Left forelimb (tissue), 1 donor: ENCODE results near the gene AGPAT2.

Source experiments
- DNase-seq: peaks from one replicate; pipeline ENCODE4 v3.0.0-alpha.2; 2018; ENCODE audit warnings: low spot score

AGPAT2 gene

DNA sequence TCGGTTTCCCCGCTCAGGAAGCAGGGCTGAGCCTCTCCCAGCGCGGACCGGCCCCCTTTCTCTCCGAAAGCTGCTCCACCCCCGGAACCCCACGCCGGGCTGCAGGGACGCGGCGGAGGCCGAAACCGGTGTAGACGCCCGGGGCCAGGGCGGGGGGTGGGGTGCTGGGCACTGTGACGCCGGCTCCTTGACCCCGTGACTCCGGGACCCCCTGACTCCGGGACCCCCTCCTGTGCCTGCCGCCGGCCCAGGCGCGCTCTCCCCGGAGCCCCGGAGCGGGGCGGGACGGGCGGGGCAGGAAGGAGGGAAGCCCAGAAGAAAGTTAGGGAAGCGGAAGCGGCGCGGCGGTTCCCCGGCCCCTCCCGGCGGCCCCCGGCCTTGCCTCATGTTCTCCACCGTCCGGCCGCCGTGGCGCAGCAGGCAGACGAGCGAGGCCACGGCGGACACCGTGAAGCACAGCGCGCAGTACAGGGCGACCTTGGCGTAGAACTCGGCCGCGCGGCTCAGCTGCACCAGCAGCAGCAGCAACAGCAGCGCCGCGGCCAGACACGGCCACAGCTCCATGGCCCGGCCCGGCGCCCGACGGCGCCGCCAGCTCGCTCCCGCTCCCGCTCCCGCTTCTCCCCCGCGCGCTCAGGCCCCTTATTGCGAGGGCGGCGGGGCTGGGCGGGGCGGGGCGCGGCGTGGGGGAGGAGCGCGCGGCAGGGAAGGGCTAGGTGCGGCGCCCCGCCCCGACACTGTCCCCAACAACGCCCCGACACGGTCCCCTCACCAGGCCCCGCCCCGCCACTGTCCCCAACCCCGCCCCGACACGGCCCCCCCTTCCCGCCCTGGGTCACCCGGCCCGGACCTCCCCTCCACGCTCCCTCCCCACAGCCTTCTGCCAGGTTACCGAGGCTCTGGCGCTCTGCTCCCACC, at the start of gene AGPAT2:
Gene AGPAT2, minus strand, starts transcription at position 664 of the 918 bp plus-strand sequence. Its CDS starts 100 bp downstream, at position 564.
- DNase-seq = no peak

DNA sequence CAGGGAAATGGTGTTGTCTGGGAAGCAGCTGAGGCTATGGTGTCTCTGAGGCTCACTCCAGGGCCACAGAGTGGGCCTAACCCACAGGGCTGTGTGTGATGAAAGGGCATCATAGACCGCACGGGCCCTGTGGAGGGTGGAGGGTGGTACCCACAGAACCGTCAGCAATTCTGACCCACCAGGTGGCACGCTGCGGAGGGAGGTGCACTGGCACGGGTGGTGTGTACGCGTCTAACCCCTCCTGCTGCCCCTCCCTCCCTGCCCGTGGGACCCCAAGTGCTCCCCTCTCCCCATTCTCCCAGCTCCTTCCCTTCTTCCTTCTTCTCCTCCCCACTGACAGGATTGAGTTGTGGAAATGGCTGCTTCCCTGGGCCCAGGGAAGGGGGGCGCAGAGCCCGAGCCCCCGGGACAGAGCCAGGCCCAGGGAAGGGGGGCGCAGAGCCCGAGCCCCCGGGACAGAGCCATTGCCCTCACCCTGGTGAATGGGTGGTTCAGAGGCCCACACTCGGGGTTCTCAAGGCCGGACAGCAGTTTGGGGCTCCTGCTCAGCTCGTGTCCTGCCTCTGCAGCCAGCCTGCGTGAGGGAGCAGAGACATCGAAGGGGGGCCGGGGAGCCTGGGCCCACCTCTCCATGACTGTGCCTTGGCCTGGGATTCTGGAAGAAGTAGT, 48.7 kb upstream of the AGPAT2 start:
- no peak for DNase-seq

DNA sequence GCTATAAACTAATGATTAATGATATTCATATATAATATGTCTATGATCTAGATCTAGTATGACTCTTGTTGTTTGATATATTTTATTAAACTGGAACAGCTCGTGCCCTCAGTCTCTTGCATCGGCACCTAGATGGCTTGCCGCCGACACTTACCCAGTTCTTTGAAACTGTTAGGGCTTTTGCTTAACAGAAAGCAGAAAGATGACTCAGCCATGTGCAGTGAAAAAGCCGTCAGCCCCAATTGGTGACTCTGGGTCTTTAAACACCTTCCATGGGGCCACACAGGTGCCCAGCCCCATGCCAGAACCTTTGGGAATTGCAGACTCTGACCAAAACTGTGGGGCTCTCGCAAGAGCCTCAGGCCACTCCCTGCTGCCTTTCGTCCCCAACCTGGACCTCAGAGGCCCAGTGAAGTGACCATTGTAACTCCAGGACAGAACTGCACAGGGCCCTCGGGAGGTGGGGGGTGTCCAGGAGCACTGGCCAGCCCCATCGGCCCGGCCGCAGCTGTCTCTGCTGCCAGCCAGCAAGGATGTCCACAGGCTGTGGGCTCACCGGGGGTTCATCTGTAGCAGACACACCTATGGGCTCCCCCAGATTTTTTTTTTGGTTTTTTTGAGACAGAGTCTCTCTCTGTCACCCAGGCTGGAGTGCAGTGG, 47.7 kb upstream of the AGPAT2 start:
- DNase-seq = no peak

- DNase-seq = no peak
Observed at GRCh38 chr9:136733611-136734010, 46.4 kb upstream of the AGPAT2 start.

DNA sequence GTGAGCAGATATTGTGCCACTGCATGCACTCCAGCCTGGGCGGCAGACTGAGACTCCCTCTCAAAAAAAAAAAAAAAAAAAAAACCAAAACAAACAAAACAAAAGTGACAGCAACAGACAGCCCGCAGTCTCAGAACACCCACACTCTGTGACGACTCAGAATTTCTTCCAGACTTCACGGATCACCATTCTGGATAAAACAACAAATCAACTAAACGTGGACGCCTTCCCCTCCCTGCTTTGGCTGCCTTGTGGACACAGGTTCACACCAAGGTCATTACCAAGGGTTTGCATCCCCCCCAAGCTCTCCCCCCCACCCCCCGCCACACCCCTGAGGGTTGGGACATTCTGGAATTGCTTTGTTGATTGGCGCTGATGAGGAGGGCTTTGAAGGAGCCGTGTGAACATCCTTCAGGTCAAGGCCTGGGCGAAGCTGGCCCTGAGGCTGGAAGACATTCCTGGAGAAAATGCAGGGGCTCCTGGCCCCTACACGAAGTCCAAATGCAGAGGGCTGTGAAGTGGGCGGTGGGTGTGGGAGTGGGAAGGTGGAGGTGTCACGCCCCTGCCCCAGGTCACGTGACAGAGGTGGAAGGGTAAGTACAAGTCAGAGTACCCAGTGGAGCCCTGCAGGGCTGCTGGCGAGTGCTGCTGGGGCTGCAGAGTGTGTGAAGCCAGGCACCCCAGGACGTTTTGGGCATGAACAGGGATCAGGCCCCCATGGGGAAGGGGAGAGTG, 45.4 kb upstream of the AGPAT2 start:
- no peak for DNase-seq

GRCh38 chr9:136729926-136730325, 42.7 kb upstream of the AGPAT2 start:
- DNase-seq = no peak

DNA sequence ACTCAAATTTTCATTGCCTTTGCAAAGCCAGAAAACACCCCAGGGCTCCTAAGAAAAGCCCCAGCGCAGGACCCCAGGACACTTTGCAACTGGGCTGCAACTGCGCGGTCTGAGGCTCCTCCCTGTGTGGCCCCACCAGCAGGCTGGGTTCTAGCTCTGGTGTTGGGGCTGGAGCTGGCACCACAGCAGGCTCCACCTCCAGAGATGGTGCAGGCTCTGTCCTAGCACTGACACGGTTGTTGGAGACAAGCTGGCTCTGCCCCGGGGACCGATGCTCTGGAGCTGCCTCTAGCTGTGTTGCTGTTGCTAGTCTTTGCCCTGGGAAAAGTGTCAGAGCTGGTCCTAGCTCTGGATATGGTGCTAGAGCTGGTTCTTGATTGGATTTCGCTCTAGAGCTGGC, 41.9 kb upstream of the AGPAT2 start:
- no peak for DNase-seq

GRCh38 chr9:136728548-136729123, 41.4 kb upstream of the AGPAT2 start:
- DNase-seq = no peak

DNA sequence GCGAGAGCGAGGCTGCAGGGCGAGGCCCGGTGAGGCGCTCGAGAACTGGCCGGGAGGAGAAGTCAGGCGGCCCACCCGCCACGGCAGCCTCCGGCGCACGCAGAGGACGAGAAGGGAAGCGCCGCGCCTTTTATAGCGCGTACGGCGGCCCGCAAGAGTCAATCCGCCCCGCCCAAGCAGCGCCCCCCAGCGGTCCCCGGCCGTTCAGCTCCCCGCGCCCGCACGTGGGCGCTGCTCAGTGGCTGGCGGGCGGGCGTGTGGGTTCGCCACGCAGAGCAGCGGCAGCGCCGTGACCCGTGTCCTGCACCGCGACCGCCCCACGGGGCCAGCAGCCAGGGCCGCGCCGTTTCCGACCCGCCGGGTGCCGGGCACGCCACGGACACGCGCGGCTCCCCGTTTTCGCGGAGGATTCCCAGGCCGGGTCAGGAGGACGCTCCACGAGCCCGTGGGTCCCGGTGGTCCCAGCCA, 40.9 kb upstream of the AGPAT2 start:
- DNase-seq = peak; percentile 95

DNA sequence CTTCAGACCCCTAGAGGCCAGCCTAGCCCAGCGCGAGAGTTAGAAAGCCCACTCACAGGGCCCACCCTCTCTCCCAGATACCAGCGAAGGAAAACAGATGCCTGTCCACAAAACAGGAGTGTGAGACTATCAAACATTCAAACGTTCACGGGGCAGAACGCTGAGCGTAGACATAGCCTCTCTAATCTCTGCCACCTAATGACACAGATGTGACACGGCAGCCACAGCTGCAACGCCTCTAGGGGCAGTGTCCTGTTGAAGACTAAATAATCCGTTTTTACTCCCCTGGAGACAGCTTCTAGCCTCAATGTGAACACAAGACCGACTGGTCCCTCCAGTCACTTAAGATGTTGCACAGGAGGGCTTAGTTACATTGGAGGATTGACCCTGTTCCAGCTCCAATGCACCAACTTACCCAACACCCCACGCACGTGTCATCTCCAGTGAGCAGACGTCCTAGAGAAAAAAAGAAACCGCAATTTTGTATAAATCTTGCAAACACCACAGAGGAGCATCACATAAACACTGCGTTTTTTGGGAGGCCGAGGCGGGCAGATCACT, 39.5 kb upstream of the AGPAT2 start:
- DNase-seq = no peak

DNA sequence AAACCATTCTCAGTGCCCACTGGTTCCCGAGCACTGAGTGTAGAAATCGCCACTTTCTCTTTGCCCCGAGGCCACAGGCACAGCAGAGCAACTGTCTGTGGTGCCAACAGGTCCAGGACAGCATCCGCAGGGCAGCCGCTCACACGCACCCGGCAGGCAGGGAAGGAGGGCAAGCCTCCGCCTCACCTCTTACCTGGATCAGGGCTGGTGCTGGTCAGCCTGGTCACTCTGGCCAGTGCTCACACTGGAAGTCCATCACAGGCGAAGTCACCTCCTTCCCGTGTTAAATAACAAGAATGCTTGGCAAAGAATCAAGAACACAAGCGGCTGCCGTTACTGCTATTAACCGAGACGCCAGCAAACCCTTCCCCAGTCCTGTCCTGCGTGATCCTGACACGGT, 38.9 kb upstream of the AGPAT2 start:
- no peak for DNase-seq

DNA sequence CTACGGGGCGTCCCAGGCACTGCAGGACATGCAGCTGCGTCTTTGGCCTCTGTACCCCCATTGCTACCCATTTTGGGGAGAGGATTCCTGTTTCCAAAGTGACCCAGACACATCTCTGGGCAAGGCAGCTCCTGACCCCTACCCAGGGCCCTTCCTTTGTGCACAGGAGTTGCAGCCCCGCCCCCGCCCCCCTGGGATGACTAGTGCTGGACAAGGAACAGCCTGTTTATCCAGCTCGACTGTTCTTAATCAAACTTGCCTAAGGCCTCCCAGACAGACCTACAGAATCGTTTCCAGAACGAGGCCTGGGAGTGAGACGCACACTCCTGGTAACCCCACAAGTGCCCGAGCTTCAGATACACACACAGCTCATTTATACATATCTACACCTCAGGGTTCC, 38.4 kb upstream of the AGPAT2 start:
- no peak for DNase-seq

DNA sequence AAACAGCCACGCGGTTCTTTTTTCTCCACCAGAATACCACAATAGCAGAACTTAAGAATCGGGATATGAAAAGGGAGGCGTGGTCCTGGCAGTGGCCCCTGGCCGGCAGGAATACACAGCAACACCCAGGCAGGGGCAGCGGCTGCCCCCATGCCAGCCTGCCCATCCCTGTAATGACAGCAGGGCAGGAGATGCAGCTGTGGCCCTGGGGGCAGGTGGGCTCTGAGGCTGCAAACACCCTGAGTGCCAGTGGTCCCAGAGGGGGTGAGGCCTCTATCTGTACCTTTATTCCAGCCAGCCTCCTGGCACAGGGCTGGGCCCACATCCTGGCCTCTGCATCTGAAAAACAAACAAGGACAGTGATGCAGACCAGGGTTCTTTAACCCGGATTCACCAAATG, 37.5 kb upstream of the AGPAT2 start:
- no peak for DNase-seq

GRCh38 chr9:136723989-136724388, 36.7 kb upstream of the AGPAT2 start:
- no peak for DNase-seq

- DNase-seq = no peak
Observed at GRCh38 chr9:136723362-136723976, 36.2 kb upstream of the AGPAT2 start.

GRCh38 chr9:136722969-136723356, 35.7 kb upstream of the AGPAT2 start:
- DNase-seq = no peak

- DNase-seq = no peak
Observed at GRCh38 chr9:136722093-136722968, 35.1 kb upstream of the AGPAT2 start.

- DNase-seq = no peak
Observed at GRCh38 chr9:136721339-136722092, 34.3 kb upstream of the AGPAT2 start.

DNA sequence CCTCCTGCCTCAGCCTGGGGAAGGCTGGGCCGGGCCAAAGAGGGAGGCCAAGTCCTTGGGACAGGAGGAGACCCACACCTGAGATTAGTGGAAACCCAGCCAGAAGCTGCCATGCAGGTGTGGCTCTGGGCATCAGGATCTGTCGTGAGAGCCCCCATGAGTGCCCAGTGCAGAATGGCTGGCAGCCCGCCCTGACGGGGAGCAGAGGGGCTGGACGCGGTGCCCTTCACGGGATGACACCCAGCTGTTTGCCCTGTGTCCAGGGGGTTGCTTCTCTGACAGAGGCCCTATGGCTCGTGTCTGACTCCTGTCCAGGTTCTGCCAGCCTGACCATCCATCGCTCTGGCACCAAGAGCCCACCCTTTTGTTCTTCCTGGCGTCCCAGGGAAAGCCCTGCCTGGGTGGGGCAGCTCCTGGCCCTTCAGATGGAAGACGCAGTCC, 33.7 kb upstream of the AGPAT2 start:
- DNase-seq = no peak
